ENCODE data around the gene ADD1.
"Not testable (repeated sequence)": the region's sequence is repeated elsewhere in the genome, so short reads cannot be mapped to it uniquely, and the experiment has no call there.

Gene ADD1

GRCh38 chr4:2913168-2913567 is 69.5 kb downstream of the ADD1 start:
- CTCF ChIA-PET: no interaction called here
- POLR2A ChIA-PET: interaction anchor here (1.5 kb wide), 1 partner anchor 12 kb away, joined by 3 read pairs; no protein-coding TSS in a partner anchor
- DNase-seq (ENCODE audit: low read depth, low spot score): no peak
- TF ChIP-seq, protein P1, sequence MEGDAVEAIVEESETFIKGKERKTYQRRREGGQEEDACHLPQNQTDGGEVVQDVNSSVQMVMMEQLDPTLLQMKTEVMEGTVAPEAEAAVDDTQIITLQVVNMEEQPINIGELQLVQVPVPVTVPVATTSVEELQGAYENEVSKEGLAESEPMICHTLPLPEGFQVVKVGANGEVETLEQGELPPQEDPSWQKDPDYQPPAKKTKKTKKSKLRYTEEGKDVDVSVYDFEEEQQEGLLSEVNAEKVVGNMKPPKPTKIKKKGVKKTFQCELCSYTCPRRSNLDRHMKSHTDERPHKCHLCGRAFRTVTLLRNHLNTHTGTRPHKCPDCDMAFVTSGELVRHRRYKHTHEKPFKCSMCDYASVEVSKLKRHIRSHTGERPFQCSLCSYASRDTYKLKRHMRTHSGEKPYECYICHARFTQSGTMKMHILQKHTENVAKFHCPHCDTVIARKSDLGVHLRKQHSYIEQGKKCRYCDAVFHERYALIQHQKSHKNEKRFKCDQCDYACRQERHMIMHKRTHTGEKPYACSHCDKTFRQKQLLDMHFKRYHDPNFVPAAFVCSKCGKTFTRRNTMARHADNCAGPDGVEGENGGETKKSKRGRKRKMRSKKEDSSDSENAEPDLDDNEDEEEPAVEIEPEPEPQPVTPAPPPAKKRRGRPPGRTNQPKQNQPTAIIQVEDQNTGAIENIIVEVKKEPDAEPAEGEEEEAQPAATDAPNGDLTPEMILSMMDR (IDR thresholded peaks at IDR 0.05; ENCODE audit: insufficient read depth, low read length, missing control alignments): no peak
- no peak overlapping the region for H3K4me3 ChIP-seq (ENCODE audit: low read depth, low read length)

DNA sequence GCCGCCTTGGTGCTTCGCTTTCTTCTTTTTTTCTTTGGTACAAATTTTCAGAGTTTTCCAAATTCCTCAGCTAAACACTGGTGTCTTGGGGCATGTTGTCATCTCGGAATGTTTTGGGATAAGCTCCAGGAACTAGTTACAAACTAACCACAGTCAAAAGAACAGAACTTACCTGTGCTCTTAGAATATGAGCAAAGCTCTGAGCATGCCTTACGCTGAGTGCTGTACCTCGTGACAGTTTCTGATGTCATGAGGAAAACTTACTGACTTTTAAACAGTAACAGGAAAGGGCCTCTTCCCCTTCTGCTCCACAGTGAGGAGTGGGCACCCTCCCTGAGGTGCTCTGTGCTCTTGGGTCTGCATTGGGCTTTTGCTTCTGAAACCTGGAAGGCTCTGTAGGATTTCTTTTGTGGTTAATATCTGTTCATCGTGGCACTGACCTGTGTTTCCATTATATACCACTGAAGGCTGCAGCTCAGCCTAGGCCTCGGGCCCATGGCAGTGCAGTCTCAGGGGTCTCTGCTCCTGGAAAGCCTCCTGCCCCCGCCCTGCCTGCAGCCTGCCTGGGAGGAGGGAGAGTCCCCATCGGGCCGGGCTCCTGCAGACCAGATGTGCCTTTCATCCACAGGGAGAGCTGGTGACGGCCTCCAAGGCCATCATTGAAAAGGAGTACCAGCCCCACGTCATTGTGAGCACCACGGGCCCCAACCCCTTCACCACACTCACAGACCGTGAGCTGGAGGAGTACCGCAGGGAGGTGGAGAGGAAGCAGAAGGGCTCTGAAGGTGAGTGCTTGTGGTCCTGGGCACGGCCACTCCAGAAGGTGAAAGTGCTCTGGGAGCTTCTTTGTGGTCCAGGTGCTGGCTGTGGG is 70.8 kb downstream of the ADD1 start:
- DNase-seq (ENCODE audit: low read depth, low spot score): no peak
- TF ChIP-seq, protein P1 (IDR thresholded peaks at IDR 0.05; ENCODE audit: insufficient read depth, low read length, missing control alignments): no peak
- ChIA-PET CTCF (interaction anchor here (1.2 kb wide), 2 partner anchors 9 to 150 kb away, joined by 3 to 4 read pairs; no protein-coding TSS in a partner anchor), POLR2A (interaction anchor here (1.5 kb wide), 1 partner anchor 11 kb away, joined by 3 read pairs; no protein-coding TSS in a partner anchor)
- no peak overlapping the region for H3K4me3 ChIP-seq (ENCODE audit: low read depth, low read length)

DNA sequence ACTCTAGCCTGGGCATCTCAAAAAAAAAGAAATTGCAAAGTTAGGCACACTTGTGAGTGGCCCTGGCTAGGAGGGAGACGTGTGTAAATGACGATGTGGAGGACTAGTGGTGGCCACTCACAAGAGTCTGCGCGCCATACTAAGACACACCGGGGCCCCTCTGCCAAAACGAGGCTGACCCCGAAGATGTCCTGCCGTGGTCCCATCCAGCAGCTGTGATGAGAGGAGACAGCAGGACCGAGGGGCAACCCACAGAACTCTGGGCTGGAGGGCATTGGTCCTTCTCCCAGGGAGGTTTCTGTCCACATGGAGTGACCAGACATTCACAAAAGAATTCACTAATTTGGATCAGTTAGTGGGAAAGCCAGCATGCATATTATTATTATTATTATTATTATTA is 72.1 kb downstream of the ADD1 start:
- H3K4me3 ChIP-seq (ENCODE audit: low read depth, low read length): no peak overlapping the region
- POLR2A ChIA-PET: no interaction called here
- TF ChIP-seq, protein P1 (IDR thresholded peaks at IDR 0.05; ENCODE audit: insufficient read depth, low read length, missing control alignments): no peak
- no peak for DNase-seq (ENCODE audit: low read depth, low spot score)
- CTCF ChIA-PET: interaction anchor here (1.2 kb wide), 1 partner anchor 151 kb away, joined by 4 read pairs; no protein-coding TSS in a partner anchor

GRCh38 chr4:2916696-2917095 is 73.1 kb downstream of the ADD1 start:
- CTCF ChIA-PET; DNase-seq (ENCODE audit: low read depth, low spot score); POLR2A ChIA-PET; H3K4me3 ChIP-seq (ENCODE audit: low read depth, low read length): not testable (repeated sequence)

DNA sequence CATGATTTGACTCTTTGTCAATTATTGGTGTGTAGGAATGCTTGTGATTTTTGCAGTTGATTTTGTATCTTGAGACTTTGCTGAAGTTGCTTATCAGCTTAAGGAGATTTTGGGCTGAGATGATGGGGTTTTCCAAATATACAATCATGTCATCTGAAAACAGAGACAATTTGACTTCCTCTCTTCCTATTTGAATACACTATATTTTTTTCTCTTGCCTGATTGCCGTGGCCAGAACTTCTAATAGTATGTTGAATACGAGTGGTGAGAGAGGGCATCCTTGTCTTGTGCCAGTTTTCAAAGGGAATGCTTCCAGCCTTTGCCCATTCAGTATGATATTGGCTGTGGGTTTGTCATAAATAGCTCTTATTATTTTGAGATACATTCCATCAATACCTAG is 74.7 kb downstream of the ADD1 start:
- H3K4me3 ChIP-seq (ENCODE audit: low read depth, low read length); CTCF ChIA-PET; POLR2A ChIA-PET; DNase-seq (ENCODE audit: low read depth, low spot score): not testable (repeated sequence)

DNA sequence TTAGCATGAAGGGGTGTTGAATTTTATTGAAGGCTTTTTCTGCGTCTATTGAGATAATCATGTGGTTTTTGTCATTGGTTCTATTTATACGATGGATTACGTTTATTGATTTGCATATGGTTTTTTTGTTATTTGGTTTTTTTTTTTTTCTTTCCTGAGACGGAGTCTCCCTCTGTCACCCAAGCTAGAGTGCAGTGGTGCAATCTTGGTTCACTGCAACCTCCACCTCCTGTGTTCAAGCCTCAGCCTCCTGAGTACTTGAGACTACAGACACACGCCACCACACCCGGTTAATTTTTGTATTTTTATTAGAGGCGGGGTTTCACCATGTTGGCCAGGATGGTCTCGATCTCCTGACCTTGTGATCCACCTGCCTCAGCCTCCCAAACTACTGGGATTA is 75.1 kb downstream of the ADD1 start:
- DNase-seq (ENCODE audit: low read depth, low spot score); H3K4me3 ChIP-seq (ENCODE audit: low read depth, low read length); POLR2A ChIA-PET; CTCF ChIA-PET: not testable (repeated sequence)

DNA sequence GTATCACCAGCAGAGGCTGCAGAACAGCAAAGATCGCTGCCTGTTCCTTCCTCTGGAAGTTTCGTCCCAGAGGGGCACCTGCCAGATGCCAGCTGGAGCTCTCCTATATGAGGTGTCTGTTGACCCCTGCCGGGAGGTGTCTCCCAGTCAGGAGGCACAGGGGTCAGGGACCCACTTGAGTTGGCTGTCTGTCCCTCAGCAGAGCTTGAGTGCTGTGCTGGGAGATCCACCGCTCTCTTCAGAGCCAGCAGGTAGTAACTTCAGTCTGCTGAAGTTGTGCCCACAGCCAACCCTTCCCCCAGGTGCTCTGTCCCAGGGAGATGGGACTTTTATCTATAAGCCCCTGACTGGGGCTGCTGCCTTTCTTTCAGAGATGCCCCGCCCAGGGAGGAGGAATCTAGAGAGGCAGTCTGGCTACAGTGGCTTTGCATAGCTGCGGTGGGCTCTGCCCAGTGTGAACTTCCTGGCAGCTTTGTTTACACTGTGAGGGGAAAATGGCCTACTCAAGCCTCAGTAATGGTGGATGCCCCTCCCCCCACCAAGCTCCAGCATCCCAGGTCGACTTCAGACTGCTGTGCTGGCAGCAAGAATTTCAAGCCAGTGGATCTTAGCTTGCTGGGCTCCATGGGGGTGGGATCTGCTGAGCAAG is 78.9 kb downstream of the ADD1 start:
- DNase-seq (ENCODE audit: low read depth, low spot score); H3K4me3 ChIP-seq (ENCODE audit: low read depth, low read length); POLR2A ChIA-PET: not testable (repeated sequence)
- CTCF ChIA-PET: interaction anchor here (1.1 kb wide), 1 partner anchor 164 kb away, joined by 3 read pairs; no protein-coding TSS in a partner anchor

- no peak overlapping the region for H3K4me3 ChIP-seq (ENCODE audit: low read depth, low read length)
- no peak for DNase-seq (ENCODE audit: low read depth, low spot score)
- TF ChIP-seq, protein P1 (IDR thresholded peaks at IDR 0.05; ENCODE audit: insufficient read depth, low read length, missing control alignments): no peak
- CTCF ChIA-PET: interaction anchor here (0.6 kb wide), 1 partner anchor 501 kb away, joined by 3 read pairs; no protein-coding TSS in a partner anchor
- POLR2A ChIA-PET: no interaction called here
Measured at GRCh38 chr4:2923141-2923551, 79.5 kb downstream of the ADD1 start.

Measured in AG04449 (cell line).